Left ventricle myocardium inferior (tissue), 1 donor: Measurements from ENCODE around the gene CPN1. TPM values are rescaled to one million over a fixed set of nuclear protein-coding genes. Genes with fewer than 3 reads are reported as not detected.
"Not testable (repeated sequence)": the region's sequence is repeated elsewhere in the genome, so short reads cannot be mapped to it uniquely, and the experiment has no call there.

Source experiments
- DNase-seq: peaks from one replicate; pipeline ENCODE4 v3.0.0-alpha.2; 2020
- H3K27ac ChIP-seq: fragments of 200-600 bp; replicated peaks from 2 replicates; pipeline ENCODE4 v1.8.0; 2021
- H3K27me3 ChIP-seq: fragments of 200-600 bp; 2 replicates; pipeline ENCODE4 v1.8.0; 2021; ENCODE audit warnings: low read depth
- H3K36me3 ChIP-seq: fragments of 200-600 bp; 2 replicates; pipeline ENCODE4 v1.8.0; 2021
- H3K4me1 ChIP-seq: fragments of 200-600 bp; 2 replicates; pipeline ENCODE4 v1.8.0; 2021
- H3K4me3 ChIP-seq: fragments of 200-600 bp; 2 replicates; pipeline ENCODE4 v1.8.0; 2021; ENCODE audit warnings: mild to moderate bottlenecking, moderate library complexity
- H3K9me3 ChIP-seq: fragments of 200-600 bp; replicated peaks from 2 replicates; pipeline ENCODE4 v1.8.0; 2021
- intact Hi-C: fragments of 100-400 bp; cut with micrococcal nuclease; formaldehyde crosslinking; loops from one replicate; pipeline ENCODE4 v1.11.0; 2022
- total RNA-seq: library from RNA; stranded (reverse); fragmentation: NEBNext Ultra II Directional; extraction: Animal tissue kit (Norgen Biotek cat#: 25700); gene quantifications from one replicate; pipeline ENCODE4 v1.2.1, GENCODE V29; 2021
- TF ChIP-seq, protein P1 (sequence below): fragments of 200-600 bp; IDR thresholded peaks from 2 replicates; pipeline ENCODE4 v1.8.0; 2021; ENCODE audit warnings: antibody characterized with exemption, mild to moderate bottlenecking, borderline replicate concordance
- donor health status: DM: no; HTN: yes; CAD: no; lungs with severe emphysema.

CPN1 gene
- total RNA-seq, 1 donor from 2014 or later: not detected

DNA sequence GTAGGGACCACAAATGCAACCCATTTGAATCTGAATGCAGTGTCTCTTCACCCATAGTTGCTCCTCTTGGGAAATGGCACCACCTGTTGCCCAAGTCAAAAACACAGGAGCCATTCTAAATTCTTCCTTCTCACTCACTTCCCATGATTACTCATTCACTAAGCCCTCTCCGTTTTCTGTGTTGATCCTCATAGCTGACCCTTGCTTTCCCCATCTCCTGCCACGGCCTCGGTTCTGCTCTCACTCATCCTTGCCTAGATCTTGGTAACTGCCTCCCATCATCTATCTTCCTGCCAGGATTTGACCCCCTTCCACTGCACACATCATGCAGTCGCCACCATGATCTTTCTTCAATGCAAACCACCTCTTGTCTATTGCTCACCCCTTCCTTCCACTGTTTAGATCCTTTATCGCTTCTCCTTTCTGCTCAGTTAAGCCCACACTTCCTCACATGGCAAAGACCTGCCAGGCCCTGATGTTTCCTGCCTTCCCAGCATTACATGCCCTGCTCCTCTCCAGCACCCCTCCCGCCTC is 19.0 kb upstream of the CPN1 start:
- intact Hi-C loops: no loop called here
- no peak for DNase-seq
- no peak overlapping the region for H3K27ac ChIP-seq
- no peaks in the 10 kb centered on the region for H3K36me3 ChIP-seq
- H3K4me3 ChIP-seq: no peak overlapping the region
- H3K27me3 ChIP-seq: peaks cover 44% of the 10 kb centered on the region
- TF ChIP-seq, protein P1, sequence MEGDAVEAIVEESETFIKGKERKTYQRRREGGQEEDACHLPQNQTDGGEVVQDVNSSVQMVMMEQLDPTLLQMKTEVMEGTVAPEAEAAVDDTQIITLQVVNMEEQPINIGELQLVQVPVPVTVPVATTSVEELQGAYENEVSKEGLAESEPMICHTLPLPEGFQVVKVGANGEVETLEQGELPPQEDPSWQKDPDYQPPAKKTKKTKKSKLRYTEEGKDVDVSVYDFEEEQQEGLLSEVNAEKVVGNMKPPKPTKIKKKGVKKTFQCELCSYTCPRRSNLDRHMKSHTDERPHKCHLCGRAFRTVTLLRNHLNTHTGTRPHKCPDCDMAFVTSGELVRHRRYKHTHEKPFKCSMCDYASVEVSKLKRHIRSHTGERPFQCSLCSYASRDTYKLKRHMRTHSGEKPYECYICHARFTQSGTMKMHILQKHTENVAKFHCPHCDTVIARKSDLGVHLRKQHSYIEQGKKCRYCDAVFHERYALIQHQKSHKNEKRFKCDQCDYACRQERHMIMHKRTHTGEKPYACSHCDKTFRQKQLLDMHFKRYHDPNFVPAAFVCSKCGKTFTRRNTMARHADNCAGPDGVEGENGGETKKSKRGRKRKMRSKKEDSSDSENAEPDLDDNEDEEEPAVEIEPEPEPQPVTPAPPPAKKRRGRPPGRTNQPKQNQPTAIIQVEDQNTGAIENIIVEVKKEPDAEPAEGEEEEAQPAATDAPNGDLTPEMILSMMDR: no peak
- no peaks in the 10 kb centered on the region for H3K4me1 ChIP-seq
- H3K9me3 ChIP-seq: peaks cover 14% of the 10 kb centered on the region

DNA sequence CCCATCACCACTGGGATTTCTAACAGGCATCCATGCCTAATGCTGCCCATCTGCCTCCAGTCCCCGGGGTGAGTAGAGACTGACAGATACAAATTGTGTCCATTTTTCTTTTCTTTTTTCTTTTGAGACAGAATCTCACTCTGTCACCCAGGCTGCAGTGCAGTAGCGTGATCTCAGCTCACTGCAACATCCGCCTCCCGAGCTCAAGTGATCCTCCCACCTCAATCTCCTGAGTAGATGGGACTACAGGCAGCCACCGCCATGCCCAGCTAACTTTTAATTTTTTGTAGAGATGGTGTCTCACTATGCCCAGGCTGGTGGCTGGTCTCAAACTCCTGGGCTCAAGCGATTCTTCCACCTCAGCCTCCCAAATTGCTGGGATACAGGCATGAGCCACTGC is 7.6 kb upstream of the CPN1 start:
- H3K27ac ChIP-seq: no peak overlapping the region

GRCh38 chr10:100086708-100087107 is 5.0 kb upstream of the CPN1 start:
- H3K4me1 ChIP-seq, intact Hi-C loops, H3K9me3 ChIP-seq, H3K36me3 ChIP-seq, H3K27ac ChIP-seq, DNase-seq, H3K4me3 ChIP-seq: not testable (repeated sequence)
- peaks cover 44% of the 10 kb centered on the region for H3K27me3 ChIP-seq

More for the DNA sequence above, 7.6 kb upstream of the CPN1 start:
- Histone ChIP-seq H3K9me3 (no peaks in the 10 kb centered on the region), H3K4me3 (no peak overlapping the region), H3K36me3 (no peaks in the 10 kb centered on the region), H3K4me1 (no peaks in the 10 kb centered on the region), H3K27me3 (peaks cover 35% of the 10 kb centered on the region)
- intact Hi-C loops: no loop called here
- TF ChIP-seq, protein P1: no peak
- no peak for DNase-seq

DNA sequence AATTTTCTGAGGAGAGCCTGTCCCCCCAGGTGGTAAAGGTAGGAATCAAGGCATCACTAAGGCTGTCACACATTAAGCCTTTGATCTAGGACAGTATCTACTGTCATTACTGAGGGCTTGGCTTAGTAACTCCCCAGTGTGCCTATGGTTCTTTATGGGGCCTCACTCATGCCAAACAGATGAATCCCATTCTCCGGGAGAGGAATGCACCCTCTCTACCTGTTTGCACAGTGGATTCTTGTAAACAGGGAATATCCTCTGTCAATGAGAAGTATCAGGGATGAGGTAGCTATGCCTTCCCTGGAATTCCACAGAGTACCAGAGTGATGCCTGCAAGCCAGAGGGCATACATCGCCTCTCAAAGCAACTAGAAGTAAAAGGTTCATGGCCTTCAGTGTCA is 3.9 kb upstream of the CPN1 start:
- Histone ChIP-seq H3K36me3 (no peaks in the 10 kb centered on the region), H3K27me3 (peaks cover 50% of the 10 kb centered on the region), H3K4me1 (no peaks in the 10 kb centered on the region), H3K4me3 (no peak overlapping the region), H3K27ac (no peak overlapping the region), H3K9me3 (no peaks in the 10 kb centered on the region)
- DNase-seq: no peak
- TF ChIP-seq, protein P1: no peak
- intact Hi-C loops: no loop called here

DNA sequence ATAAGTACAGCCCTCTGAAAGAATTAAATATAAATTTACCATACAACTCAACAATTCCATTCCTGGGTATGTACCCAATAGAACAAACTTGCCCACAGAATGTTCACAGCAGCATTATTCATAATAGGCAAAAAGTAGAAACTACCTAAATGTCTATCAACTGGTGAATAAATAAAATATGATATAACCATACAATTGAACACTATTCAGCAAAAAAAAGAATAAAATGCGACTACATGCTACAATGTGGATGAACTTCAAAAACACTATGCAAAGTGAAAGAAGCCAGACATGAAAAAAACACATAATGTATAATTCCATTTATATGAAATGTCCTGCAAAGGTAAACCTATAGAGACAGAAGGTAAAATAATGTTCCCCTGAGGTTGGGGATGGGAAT is 2.0 kb upstream of the CPN1 start:
- Histone ChIP-seq H3K9me3 (no peaks in the 10 kb centered on the region), H3K27me3 (peaks cover 48% of the 10 kb centered on the region), H3K36me3 (no peaks in the 10 kb centered on the region), H3K4me1 (no peaks in the 10 kb centered on the region), H3K27ac (no peak overlapping the region), H3K4me3 (no peak overlapping the region)
- intact Hi-C loops: no loop called here
- TF ChIP-seq, protein P1: no peak
- no peak for DNase-seq

- H3K36me3 ChIP-seq, H3K9me3 ChIP-seq, intact Hi-C loops, DNase-seq, H3K4me3 ChIP-seq, H3K4me1 ChIP-seq, H3K27ac ChIP-seq: not testable (repeated sequence)
- peaks cover 47% of the 10 kb centered on the region for H3K27me3 ChIP-seq
Measured at GRCh38 chr10:100082276-100082675, 607 bp upstream of the CPN1 start.

DNA sequence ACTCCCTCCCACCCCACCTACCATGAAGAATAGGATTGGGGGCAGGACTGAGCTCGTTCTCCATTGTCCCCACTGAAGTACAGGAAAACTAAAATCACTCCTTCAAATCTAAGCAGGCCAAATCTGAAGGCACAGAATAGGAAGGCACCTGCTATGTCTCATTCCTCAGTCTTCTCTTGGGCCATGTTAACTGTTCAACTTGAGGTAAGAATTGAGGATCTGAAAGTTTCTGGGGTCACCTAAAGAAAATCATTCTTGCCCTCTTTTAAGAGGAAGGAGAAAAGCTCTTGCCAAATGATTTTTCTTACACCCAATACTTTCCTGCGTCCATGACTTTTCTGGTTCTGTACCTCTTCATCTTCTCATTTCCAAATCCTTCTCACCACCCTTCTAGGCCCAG is 4.9 kb downstream of the CPN1 start:
- intact Hi-C loops: no loop called here
- TF ChIP-seq, protein P1: no peak

More for the DNA sequence above, 4.9 kb downstream of the CPN1 start:
- Histone ChIP-seq H3K27ac (no peak overlapping the region), H3K4me3 (no peak overlapping the region), H3K36me3 (no peaks in the 10 kb centered on the region), H3K27me3 (peaks cover 29% of the 10 kb centered on the region), H3K4me1 (no peaks in the 10 kb centered on the region), H3K9me3 (no peaks in the 10 kb centered on the region)
- no peak for DNase-seq
